HG02884 (cell line): ENCODE results near the gene TTF1.
"Not testable (repeated sequence)": the region's sequence is repeated elsewhere in the genome, so short reads cannot be mapped to it uniquely, and the experiment has no call there.

ENCODE experiments used
- ATAC-seq: cut with Tn5 transposase; IDR thresholded peaks from one replicate; pipeline ENCODE4 v1.9.1; 2021; ENCODE audit warnings: mild to moderate bottlenecking, moderate library complexity; ENCODE audit not compliant: unreplicated experiment

TTF1 gene

DNA sequence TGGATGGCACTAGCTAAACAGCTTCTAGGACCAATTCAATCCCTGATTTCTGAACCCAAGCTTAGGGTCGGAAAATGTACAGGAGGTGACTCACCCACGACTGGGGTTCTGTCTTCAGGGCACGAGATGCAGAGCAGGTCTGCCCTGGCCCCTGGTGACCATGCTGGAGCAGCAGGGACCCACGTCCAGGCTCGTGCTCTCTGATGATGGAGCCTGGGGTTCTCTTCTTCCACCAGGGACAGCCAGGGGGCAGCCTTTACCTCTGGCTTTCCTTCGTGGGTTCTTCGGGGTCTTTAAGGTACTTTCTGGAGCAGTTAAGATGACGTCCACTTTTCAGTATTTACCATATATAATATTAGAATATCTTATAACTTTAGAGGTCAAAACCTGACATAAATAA is 5.4 kb upstream of the TTF1 start:
- ATAC-seq = no peak

GRCh38 chr9:132411091-132411508 is 4.5 kb upstream of the TTF1 start:
- ATAC-seq = no peak

DNA sequence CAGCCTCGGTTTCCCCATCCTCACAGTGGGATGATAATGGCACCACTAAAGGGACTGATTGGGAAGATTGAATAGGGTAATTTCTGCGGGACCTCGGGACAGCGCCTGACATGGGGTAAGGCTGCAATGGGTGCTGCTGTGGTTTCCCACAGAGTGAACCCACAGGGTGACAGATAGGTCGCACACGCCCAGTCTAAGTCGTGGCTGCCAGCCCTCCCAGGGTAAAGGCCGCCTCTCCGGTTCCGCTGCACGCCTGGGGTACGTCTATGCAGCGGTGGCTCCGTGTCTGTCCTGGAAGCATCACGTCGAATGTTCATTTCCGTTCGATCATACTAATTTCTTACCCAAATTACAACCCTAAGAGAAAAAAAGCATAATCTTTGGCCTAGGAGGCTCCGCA is 4.0 kb upstream of the TTF1 start:
- ATAC-seq = no peak

DNA sequence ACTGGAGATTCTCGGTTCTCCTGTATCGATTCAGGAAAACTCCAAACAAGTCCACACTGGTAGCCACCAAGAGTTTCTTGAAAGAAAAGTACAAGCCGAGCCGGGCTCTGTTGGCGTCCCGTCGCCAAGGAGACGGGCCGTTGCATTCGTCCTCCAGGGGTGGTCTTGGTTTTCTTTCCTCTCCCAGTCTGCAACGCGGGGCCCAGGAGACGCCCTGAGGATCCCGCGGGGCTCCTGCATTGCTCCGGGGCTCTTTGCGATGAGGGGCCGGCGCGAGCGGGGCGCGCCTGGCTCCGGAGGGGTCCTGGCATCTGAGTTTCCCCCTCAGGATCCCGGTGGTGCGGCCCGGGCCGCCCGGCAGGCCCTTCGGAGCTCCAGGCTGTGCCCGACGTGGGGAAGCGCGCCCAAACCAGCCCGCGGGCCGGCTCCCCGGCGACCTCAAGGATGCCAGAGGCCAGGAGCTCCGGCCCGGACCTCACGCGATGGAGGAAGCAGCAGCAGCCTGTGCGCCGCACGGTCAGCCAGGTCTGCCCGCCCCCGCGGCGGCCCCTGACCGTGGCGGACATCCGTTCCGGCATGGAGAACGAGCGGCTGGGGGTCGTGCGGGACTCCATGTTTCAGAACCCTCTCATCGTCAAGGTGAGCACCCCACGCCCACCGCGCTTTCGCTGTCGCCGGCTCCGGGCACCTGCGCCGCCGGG is 3.3 kb upstream of the TTF1 start, which contains the start of gene CFAP77:
Gene CFAP77, plus strand, starts transcription at position 384 of the 701 bp plus-strand sequence. Its CDS starts 61 bp downstream, at position 445.
- no peak for ATAC-seq

DNA sequence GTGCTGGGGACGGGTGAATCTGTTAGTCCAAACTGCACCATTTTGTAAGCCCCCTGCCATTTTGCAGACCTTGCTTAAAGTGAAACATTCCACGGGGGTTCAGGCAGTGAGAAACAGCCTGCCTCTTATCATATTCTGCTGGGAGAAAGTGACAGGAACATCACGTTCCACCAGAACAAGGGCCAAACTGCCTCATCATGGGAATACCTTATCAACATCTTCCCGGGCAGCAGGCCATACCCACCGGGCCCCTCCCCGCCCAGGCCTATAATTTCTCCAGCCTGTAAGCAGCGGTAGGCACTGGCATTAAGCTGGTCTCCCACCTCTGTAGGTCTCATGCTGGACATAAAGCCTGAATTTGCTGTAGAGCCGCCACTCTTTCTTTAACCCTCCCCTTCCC is 1.9 kb upstream of the TTF1 start:
- no peak for ATAC-seq

GRCh38 chr9:132407196-132407595 is 556 bp upstream of the TTF1 start:
- no peak for ATAC-seq

- ATAC-seq = no peak
These were observed 2.3 kb downstream of the TTF1 start for GRCh38 chr9:132404228-132404881.

DNA sequence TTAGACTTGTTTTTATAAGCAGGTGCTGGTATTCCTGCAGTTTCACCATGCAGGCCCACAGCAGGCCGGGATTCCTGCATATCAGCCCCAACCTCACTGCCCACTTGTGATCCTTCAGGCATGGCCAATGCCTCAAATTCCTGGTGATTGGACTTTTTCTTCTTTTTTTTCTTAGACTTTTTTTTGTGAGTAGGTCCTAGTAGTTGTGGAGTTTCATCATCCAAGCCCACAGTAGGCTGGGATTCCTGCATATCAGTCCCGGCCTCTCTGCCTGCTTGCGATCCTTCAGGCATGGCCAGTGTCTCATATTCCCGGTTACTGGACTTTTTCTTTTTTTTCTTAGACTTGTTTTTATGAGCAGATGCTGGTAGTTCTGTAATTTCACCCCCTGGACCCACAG is 4.8 kb downstream of the TTF1 start:
- ATAC-seq = no peak

GRCh38 chr9:132395560-132395959 is 11.1 kb downstream of the TTF1 start:
- no peak for ATAC-seq

DNA sequence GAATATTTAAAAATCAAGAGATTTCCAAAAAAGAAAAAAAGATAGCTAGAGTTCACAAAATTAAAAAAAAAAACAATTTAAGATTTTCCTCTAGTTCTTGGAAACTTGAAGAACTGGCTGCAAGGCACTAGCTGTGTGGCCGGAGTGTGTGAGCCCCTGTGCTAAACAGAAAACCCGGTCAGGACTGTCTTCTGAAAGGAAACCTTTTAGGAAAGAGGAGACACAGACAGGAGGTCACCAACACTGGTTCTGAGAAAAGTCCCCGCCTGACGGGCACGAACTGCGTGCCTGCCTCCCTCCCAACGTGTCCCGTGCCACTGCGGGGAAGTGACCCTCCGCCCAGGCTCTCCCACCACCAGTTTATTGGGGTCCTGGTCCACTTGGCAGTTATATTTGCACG is 15.2 kb downstream of the TTF1 start:
- ATAC-seq = no peak

GRCh38 chr9:132390966-132391365 is 15.7 kb downstream of the TTF1 start:
- no peak for ATAC-seq

DNA sequence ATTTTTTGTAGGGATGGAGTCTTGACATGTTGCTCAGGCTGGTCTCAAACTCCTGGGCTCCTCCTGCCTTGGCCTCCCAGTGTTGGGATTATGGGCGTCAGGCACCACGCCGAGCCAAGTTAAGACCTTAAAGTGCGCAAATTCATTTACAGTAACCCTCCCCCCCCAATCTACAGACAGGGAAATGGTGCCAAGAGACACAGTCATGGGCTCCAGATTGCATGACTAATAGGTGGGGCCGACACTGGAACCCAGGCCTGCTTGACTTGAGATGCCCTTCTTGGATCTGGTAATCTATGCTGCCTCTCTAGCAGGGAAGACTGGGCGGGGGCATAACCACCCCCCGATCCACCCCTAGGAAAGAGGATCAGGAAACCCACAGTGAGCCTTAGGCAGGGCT is 19.5 kb downstream of the TTF1 start:
- ATAC-seq = no peak

DNA sequence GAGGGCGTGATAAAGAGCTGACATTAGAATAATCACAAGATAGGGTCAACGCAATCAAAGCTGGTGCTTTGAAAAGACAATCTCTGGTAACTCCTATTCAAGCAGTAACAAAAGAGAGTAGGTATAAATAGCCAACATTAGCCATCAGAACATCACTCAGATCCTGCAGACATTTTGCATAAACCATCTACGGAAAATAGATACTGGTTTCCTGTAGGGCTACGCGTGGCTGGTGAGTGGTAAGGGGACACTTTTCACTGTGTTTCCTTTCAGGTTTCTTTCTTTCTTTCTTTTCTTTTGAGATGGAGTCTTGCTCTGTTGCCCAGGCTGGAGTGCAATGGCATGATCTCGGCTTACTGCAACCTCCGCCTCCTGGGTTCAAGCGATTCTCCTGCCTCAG is 22.3 kb downstream of the TTF1 start:
- ATAC-seq = peak; percentile 49

- no peak for ATAC-seq
These were observed 23.2 kb downstream of the TTF1 start for GRCh38 chr9:132383462-132383883.

DNA sequence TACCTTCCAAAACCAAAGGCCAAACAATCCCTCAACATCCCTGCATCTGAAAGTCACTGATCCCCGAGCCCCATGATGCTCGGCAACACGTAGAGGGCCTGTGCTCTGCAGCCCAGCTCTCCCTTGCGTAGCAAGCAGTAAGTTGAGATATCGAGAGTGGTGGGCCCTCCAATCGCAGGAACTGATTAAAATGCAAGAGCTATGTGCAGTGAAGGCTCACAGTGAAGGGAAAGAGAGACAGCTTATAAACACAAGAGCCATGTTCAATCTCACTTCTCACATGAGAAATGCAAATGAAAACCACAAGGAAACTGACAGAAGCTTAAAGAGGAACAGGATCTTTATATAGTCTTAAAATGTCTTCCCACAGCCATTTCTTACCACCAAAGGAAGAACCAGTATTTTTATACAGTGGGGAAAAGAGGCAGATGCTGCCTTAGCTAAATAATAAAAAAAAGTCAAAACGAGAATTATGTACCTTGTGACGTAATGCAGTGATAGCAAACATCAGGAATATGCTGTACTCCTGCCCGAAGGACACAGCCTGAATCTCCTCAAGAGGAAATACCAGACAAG is 24.6 kb downstream of the TTF1 start:
- ATAC-seq = peak; percentile 53

DNA sequence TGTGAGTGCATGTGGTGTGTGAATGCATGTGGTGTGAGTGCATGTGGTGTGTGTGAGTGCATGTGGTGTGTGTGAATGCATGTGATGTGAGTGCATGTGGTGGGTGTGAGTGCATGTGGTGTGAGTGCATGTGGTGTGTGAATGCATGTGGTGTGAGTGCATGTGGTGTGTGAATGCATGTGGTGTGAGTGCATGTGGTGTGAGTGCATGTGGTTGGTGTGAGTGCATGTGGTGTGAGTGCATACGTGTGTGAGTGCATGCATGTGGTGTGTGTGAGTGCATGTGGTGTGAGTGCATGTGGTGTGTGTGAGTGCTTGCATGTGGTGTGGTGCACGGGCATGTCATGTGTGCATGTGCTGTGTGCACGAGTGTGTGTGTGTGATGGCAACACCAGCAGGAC is 28.2 kb downstream of the TTF1 start:
- ATAC-seq = not testable (repeated sequence)

- ATAC-seq = not testable (repeated sequence)
These were observed 28.9 kb downstream of the TTF1 start for GRCh38 chr9:132377769-132378168.

DNA sequence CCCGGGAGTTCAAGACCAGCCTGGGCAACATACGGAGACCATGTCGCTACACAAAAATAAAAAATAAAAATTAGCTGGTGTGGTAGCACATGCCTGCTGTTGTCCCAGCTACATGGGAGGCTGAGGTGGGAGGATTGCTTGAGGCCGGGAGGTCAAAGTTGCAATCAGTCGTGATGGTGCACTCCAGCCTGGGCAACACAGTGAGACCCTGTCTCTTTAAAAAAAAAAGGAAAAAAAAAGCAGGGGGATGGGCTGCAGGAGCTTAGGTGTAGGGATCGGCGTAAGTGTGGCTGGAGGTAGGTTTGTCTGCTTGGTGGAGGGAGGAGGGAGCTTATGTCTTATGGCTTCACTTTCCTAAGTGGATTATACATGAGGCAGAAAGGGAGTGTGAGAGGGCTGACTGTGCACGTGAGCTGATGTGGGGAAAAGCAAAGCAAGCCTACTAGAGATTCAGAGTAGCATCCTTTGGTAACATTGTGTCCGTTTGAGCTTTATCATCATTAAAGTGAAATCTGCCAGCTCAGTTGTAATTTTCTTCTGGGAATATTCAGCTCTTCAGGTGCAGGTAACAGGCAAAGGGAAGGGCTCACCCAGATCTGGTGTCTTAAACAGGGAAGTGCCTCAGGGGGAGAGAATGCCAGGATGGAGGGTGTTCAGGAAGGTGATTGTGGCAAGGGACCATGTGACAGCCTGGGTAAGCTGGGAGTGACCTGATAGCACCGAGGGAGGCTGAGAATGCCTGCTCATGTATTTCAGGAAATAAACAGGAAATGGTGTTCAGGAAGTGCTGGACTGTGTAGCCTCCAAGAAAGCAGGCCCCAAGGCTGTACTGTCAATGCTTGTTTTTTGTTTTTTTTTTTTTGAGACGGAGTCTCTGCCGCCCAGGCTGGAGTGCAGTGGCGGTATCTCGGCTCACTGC is 34.2 kb downstream of the TTF1 start:
- no peak for ATAC-seq

DNA sequence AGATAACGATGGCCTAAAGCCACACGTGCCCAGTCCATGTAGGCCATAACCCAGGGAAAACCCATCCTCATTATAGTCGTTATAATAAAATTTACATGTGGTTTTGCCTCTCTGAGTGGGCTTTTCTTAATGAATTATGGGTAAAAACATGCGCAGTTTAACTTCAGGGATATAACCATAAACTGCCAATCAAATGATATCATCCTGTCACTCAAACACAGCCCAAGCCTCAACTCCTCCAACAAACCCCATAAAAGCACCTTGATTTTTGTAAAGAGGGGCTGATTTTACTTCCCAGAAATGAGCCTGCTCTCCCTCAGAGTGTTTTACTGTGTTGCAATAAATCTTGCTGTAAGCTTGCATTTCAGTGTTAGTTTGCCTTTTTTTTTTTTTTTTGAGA is 36.0 kb downstream of the TTF1 start:
- no peak for ATAC-seq

GRCh38 chr9:132369421-132369820 is 37.2 kb downstream of the TTF1 start:
- no peak for ATAC-seq
